HFF-Myc (cell line): ENCODE measurements around the gene SPATA13.

ENCODE experiments used
- DNase-seq: peaks from one replicate; pipeline ENCODE4 v3.0.0-alpha.2; 2011; ENCODE audit warnings: low read depth; ENCODE audit errors: extremely low read depth
- H3K4me3 ChIP-seq: replicated peaks from 2 replicates; pipeline ENCODE4 v1.5.1; 2011; ENCODE audit warnings: low read depth, mild to moderate bottlenecking, control low read depth, low read length
- TF ChIP-seq, protein P1 (sequence below): IDR thresholded peaks from 2 replicates; pipeline ENCODE4 v1.5.1; 2012; ENCODE audit warnings: mild to moderate bottlenecking, low read depth, low read length, control low read depth; ENCODE audit errors: missing control alignments

Gene SPATA13

DNA sequence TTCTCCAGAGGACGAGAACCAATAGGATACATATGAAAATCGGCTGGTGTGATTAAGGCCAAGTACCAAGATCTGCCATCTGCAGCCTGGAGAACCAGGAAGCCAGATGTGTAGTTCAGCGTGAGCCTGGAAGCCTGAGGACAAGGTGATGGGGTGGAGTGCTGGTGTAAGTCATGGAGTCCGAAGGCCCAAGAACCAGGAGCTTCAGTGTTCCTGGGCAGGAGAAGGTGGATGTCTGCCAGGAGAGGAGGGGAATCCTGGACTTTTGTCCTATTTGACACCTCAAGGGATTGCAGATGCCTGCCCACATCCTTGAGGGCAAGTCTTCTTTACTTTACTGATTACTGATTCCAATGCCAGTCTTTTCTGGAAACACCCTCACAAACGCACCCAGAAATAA is 71.5 kb downstream of the SPATA13 start:
- no peak overlapping the region for H3K4me3 ChIP-seq
- TF ChIP-seq, protein P1, sequence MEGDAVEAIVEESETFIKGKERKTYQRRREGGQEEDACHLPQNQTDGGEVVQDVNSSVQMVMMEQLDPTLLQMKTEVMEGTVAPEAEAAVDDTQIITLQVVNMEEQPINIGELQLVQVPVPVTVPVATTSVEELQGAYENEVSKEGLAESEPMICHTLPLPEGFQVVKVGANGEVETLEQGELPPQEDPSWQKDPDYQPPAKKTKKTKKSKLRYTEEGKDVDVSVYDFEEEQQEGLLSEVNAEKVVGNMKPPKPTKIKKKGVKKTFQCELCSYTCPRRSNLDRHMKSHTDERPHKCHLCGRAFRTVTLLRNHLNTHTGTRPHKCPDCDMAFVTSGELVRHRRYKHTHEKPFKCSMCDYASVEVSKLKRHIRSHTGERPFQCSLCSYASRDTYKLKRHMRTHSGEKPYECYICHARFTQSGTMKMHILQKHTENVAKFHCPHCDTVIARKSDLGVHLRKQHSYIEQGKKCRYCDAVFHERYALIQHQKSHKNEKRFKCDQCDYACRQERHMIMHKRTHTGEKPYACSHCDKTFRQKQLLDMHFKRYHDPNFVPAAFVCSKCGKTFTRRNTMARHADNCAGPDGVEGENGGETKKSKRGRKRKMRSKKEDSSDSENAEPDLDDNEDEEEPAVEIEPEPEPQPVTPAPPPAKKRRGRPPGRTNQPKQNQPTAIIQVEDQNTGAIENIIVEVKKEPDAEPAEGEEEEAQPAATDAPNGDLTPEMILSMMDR, result no peak
- DNase-seq, result no peak

DNA sequence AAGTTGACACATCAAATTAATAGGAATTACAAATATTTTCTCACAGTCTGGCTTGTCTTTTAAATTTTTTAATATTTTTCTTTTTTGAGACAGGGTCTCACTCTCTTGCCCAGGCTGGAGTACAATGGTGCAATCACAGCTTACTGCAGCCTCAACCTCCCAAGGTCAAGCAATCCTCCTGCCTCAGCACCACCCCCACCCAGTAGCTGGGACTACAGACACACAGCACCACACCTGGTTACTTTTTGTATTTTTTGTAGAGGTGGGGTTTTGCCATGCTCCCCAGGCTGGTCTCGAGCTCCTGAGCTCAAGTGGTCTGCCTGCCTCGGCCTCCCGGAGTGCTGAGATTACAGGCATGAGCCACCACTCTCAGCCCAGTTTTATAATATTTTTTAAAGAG is 72.0 kb downstream of the SPATA13 start:
- H3K4me3 ChIP-seq, result no peak overlapping the region
- TF ChIP-seq, protein P1, result no peak
- no peak for DNase-seq

DNA sequence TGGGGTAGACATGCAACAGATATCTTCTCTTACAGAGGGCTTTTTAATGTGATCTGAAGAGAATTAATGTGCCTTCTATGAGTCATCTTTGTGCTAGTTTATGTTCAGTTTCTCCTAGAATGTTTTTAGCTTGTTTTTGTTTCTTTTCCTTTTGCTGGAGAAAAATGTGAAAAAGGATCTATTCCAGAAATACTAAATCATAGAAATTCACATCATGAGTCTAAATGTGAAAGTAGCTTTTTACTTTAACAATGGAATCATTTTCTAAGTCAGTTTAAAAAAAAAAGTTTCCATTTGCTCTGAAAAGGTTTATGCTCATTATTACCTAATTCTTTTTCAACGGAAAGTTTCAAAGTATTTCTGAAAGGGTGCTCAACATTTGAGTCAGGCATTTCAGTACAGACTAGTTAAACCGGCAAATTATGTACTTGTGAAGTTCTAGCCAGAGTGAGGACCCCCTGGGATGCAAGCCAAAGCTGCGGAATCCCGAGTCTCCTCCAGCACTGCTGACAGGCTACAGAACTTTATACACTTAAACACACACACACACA is 72.9 kb downstream of the SPATA13 start:
- TF ChIP-seq, protein P1, result no peak
- no peak for DNase-seq
- H3K4me3 ChIP-seq, result no peak overlapping the region

DNA sequence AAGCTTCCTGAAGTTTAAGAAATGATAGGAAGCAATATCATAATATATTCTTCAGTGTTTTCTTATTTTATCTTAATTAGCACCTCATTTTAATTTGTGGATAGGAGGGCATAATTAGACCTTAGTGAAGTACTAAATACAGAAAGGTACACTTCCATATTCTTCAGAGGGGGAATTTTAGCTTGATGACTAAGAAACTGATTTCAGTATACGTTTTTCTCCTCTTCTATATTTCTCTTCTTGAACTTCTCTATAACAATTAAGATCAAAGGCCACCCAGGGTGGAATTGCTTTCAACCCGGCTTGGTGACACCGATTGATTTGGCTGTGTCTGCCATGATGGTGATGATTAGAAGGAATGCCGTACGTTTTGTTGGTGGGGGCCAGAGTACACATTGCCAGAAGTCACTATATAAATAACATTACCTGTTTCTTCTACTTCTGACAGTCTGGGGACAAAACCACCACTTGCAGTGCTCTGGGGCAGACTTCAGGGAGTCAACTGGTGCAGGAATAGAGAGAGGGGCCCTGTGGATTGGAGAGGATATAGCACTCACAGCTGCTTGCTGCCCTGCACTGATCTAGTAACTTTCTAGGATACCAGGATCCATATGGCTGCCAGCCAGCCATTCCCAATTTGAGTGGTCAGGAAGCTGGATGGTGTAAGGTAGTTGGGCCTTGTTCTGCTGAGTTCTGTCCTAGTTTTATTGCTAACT is 73.8 kb downstream of the SPATA13 start:
- no peak for DNase-seq
- no peak overlapping the region for H3K4me3 ChIP-seq
- TF ChIP-seq, protein P1, result no peak

GRCh38 chr13:24237356-24237755 is 76.8 kb downstream of the SPATA13 start:
- no peak overlapping the region for H3K4me3 ChIP-seq
- TF ChIP-seq, protein P1, result no peak
- no peak for DNase-seq

DNA sequence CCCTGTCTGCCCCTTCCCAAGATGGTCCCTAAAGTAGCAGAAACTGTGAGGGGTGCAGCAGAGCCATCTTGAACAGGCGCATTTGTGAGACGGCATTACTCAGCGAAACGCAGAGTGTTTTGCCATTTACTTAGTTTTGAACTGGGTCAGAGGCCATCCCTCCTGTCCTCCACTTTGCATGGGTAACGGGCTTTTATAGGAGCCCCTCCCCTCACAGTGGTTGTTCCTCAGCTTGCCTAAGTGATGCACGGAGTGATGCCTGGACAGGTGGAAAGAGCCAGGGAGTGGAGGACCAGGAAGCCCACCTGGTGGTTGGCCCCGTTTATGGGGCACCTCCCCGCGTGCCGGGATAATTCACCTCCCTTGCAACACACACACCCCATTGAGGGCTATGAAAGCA is 80.8 kb downstream of the SPATA13 start:
- TF ChIP-seq, protein P1, result no peak
- H3K4me3 ChIP-seq, result no peak overlapping the region
- DNase-seq, result no peak
